ENCODE measurements around the gene APBB2.

APBB2 gene

GRCh38 chr4:41136456-41136855, 77.9 kb downstream of the APBB2 start:
- no peak for DNase-seq (ENCODE audit: low read depth, low spot score)

GRCh38 chr4:41135801-41136200, 78.5 kb downstream of the APBB2 start:
- DNase-seq (ENCODE audit: low read depth, low spot score) = no peak

- no peak for DNase-seq (ENCODE audit: low read depth, low spot score)
Observed at GRCh38 chr4:41134581-41134980, 79.8 kb downstream of the APBB2 start.

GRCh38 chr4:41133454-41134018, 80.8 kb downstream of the APBB2 start:
- DNase-seq (ENCODE audit: low read depth, low spot score) = no peak

GRCh38 chr4:41132055-41132683, 82.2 kb downstream of the APBB2 start:
- DNase-seq (ENCODE audit: low read depth, low spot score) = no peak

- no peak for DNase-seq (ENCODE audit: low read depth, low spot score)
Observed at GRCh38 chr4:41129936-41130440, 84.4 kb downstream of the APBB2 start.

GRCh38 chr4:41129128-41129754, 85.1 kb downstream of the APBB2 start:
- no peak for DNase-seq (ENCODE audit: low read depth, low spot score)

GRCh38 chr4:41125558-41126311, 88.6 kb downstream of the APBB2 start:
- DNase-seq (ENCODE audit: low read depth, low spot score) = no peak

- no peak for DNase-seq (ENCODE audit: low read depth, low spot score)
Observed at GRCh38 chr4:41124916-41125548, 89.3 kb downstream of the APBB2 start.

GRCh38 chr4:41122775-41123174, 91.6 kb downstream of the APBB2 start:
- no peak for DNase-seq (ENCODE audit: low read depth, low spot score)

GRCh38 chr4:41122309-41122708, 92.0 kb downstream of the APBB2 start:
- DNase-seq (ENCODE audit: low read depth, low spot score) = no peak

- no peak for DNase-seq (ENCODE audit: low read depth, low spot score)
Observed at GRCh38 chr4:41121906-41122305, 92.4 kb downstream of the APBB2 start.

- peak; percentile 63 for DNase-seq (ENCODE audit: low read depth, low spot score)
Observed at GRCh38 chr4:41120297-41121217, 93.8 kb downstream of the APBB2 start.

GRCh38 chr4:41119867-41120295, 94.5 kb downstream of the APBB2 start:
- DNase-seq (ENCODE audit: low read depth, low spot score) = no peak

GRCh38 chr4:41111791-41112190, 102.6 kb downstream of the APBB2 start:
- no peak for DNase-seq (ENCODE audit: low read depth, low spot score)

GRCh38 chr4:41110050-41110449, 104.3 kb downstream of the APBB2 start:
- DNase-seq (ENCODE audit: low read depth, low spot score) = no peak

GRCh38 chr4:41108481-41108880, 105.9 kb downstream of the APBB2 start:
- DNase-seq (ENCODE audit: low read depth, low spot score) = no peak

- DNase-seq (ENCODE audit: low read depth, low spot score) = no peak
Observed at GRCh38 chr4:41106694-41107419, 107.5 kb downstream of the APBB2 start.

- DNase-seq (ENCODE audit: low read depth, low spot score) = no peak
Observed at GRCh38 chr4:41106081-41106480, 108.3 kb downstream of the APBB2 start.

GRCh38 chr4:41104155-41104554, 110.2 kb downstream of the APBB2 start:
- no peak for DNase-seq (ENCODE audit: low read depth, low spot score)

All from brain pericyte (primary cell).